ENCODE results near the gene NCOA5. TPM values are rescaled to one million over a fixed set of nuclear protein-coding genes. Genes with fewer than 3 reads are reported as not detected.

The NCOA5 gene
- total RNA-seq, 4 donors from 2014 or later = 14.7 to 21.5 (median 19.0) TPM

GRCh38 chr20:46056970-46057855, 32.5 kb downstream of the NCOA5 start:
- H3K4me1 ChIP-seq = peaks cover 10 to 19% of the 10 kb centered on the region in 2 donors

GRCh38 chr20:46056027-46056833, 33.5 kb downstream of the NCOA5 start:
- ATAC-seq (no peak), DNase-seq (no peak)
- Histone ChIP-seq H3K9me3 (no peaks in the 10 kb centered on the region), H3K4me1 (peaks cover 9 to 10% of the 10 kb centered on the region in 2 donors), H3K36me3 (peaks cover 0 to 7% of the 10 kb centered on the region in 2 donors), H3K4me3 (no peak overlapping the region), H3K27me3 (peaks cover 6 to 17% (median 7%) of the 10 kb centered on the region in 3 donors), H3K27ac (no peak overlapping the region)
- in situ Hi-C loops (cut with MboI; ENCODE audit: low sequenced_read_pairs in 4 of 4) (no loop called here), intact Hi-C loops (cut with DNase I; ENCODE audit: low total_unique reads) (no loop called here)
- TF ChIP-seq CTCF (IDR thresholded peaks at IDR 0.05 in 4 of 5, conservative IDR thresholded peaks at IDR 0.05 in 1 of 5) (no peak), POLR2A (IDR thresholded peaks at IDR 0.05) (no peak)

More at GRCh38 chr20:46056970-46057855, 32.5 kb downstream of the NCOA5 start:
- ATAC-seq (no peak), DNase-seq (no peak)
- Histone ChIP-seq H3K36me3 (peaks cover 0 to 17% of the 10 kb centered on the region in 2 donors), H3K27ac (no peak overlapping the region), H3K27me3 (peaks cover 6 to 17% (median 7%) of the 10 kb centered on the region in 3 donors), H3K4me3 (no peak overlapping the region), H3K9me3 (no peaks in the 10 kb centered on the region)
- intact Hi-C loops (cut with DNase I; ENCODE audit: low total_unique reads) (no loop called here), in situ Hi-C loops (cut with MboI; ENCODE audit: low sequenced_read_pairs in 4 of 4) (no loop called here)
- TF ChIP-seq POLR2A (IDR thresholded peaks at IDR 0.05) = no peak
- TF ChIP-seq CTCF (IDR thresholded peaks at IDR 0.05 in 4 of 5, conservative IDR thresholded peaks at IDR 0.05 in 1 of 5) = no peak

GRCh38 chr20:46055269-46055668, 34.5 kb downstream of the NCOA5 start:
- Histone ChIP-seq H3K27ac (no peak overlapping the region), H3K4me3 (no peak overlapping the region), H3K9me3 (no peaks in the 10 kb centered on the region), H3K36me3 (no peaks in the 10 kb centered on the region), H3K4me1 (peaks cover 8 to 10% of the 10 kb centered on the region in 2 donors), H3K27me3 (peaks cover 6 to 17% (median 7%) of the 10 kb centered on the region in 3 donors)
- in situ Hi-C loops (cut with MboI; ENCODE audit: low sequenced_read_pairs in 4 of 4) (no loop called here), intact Hi-C loops (cut with DNase I; ENCODE audit: low total_unique reads) (no loop called here)
- DNase-seq (no peak), ATAC-seq (no peak)
- TF ChIP-seq CTCF (IDR thresholded peaks at IDR 0.05 in 4 of 5, conservative IDR thresholded peaks at IDR 0.05 in 1 of 5) (no peak), POLR2A (IDR thresholded peaks at IDR 0.05) (no peak)

GRCh38 chr20:46054606-46055005, 35.2 kb downstream of the NCOA5 start:
- Histone ChIP-seq H3K36me3 (no peaks in the 10 kb centered on the region), H3K9me3 (no peaks in the 10 kb centered on the region), H3K27me3 (peaks cover 6 to 17% (median 7%) of the 10 kb centered on the region in 3 donors), H3K27ac (no peak overlapping the region), H3K4me3 (no peak overlapping the region), H3K4me1 (peaks cover 8 to 10% of the 10 kb centered on the region in 2 donors)
- no peak for DNase-seq
- in situ Hi-C loops (cut with MboI; ENCODE audit: low sequenced_read_pairs in 4 of 4) = no loop called here
- no peak for TF ChIP-seq CTCF (IDR thresholded peaks at IDR 0.05 in 4 of 5, conservative IDR thresholded peaks at IDR 0.05 in 1 of 5)
- no peak for ATAC-seq
- intact Hi-C loops (cut with DNase I; ENCODE audit: low total_unique reads) = no loop called here
